ENCODE results near the gene FMO2. TPM values are rescaled to one million over a fixed set of nuclear protein-coding genes. Genes with fewer than 3 reads are reported as not detected.

The FMO2 gene
- total and polyA plus RNA-seq, 10 of the 15 experiments (the other 5 are each of a cell fraction or from before 2014, with no cell fraction given): not detected

Small RNA genes lying within 50 kb of the gene (small RNA-seq; reads per million reads assigned to genes)
- gene RF00019: not detected

Other genes starting within 250 kb of the FMO2 start
- not detected in 2 replicates for gene MROH9, start 249.8 kb upstream of the FMO2 start, total RNA-seq (2014; rRNA removed)
- not detected in 2 replicates for gene MROH9, start 249.8 kb upstream of the FMO2 start, total RNA-seq (2014; rRNA removed; fragmentation: Illumina TruSeq; extraction: Trizol)
- gene MROH9, start 249.8 kb upstream of the FMO2 start, total RNA-seq (2021): not detected in 2 replicates
- gene MROH9, start 249.8 kb upstream of the FMO2 start, polyA plus RNA-seq (2011; rRNA removed): not detected in 2 replicates
- gene MROH9, start 249.8 kb upstream of the FMO2 start, polyA plus RNA-seq (2014; fragmentation: Illumina TruSeq; extraction: Trizol): not detected in 2 replicates
- not detected for gene MROH9, start 249.8 kb upstream of the FMO2 start, polyA plus RNA-seq (2014; fragmentation: Nextera tagmentation; extraction: Ambion mirVana)
- not detected in 2 replicates for gene MROH9, start 249.8 kb upstream of the FMO2 start, polyA plus RNA-seq (2014; rRNA removed)
- not detected for gene MROH9, start 249.8 kb upstream of the FMO2 start, polyA plus RNA-seq (2016; fragmentation: Nextera tagmentation; extraction: Ambion mirVana)
- not detected in 2 replicates for gene FMO3, start 94.4 kb upstream of the FMO2 start, total RNA-seq (2014; rRNA removed)
- gene FMO3, start 94.4 kb upstream of the FMO2 start, total RNA-seq (2014; rRNA removed; fragmentation: Illumina TruSeq; extraction: Trizol): not detected in 2 replicates
- 0.08 and 0.10 TPM in 2 replicates for gene FMO3, start 94.4 kb upstream of the FMO2 start, total RNA-seq (2021)
- 0.08 and 0.46 TPM in 2 replicates for gene FMO3, start 94.4 kb upstream of the FMO2 start, polyA plus RNA-seq (2011; rRNA removed)
- not detected in 2 replicates for gene FMO3, start 94.4 kb upstream of the FMO2 start, polyA plus RNA-seq (2014; fragmentation: Illumina TruSeq; extraction: Trizol)
- not detected for gene FMO3, start 94.4 kb upstream of the FMO2 start, polyA plus RNA-seq (2014; fragmentation: Nextera tagmentation; extraction: Ambion mirVana)
- not detected in 2 replicates for gene FMO3, start 94.4 kb upstream of the FMO2 start, polyA plus RNA-seq (2014; rRNA removed)
- gene FMO3, start 94.4 kb upstream of the FMO2 start, polyA plus RNA-seq (2016; fragmentation: Nextera tagmentation; extraction: Ambion mirVana): not detected
- gene FMO1, start 63.2 kb downstream of the FMO2 start, total RNA-seq (2014; rRNA removed): not detected in 2 replicates
- not detected in 2 replicates for gene FMO1, start 63.2 kb downstream of the FMO2 start, total RNA-seq (2014; rRNA removed; fragmentation: Illumina TruSeq; extraction: Trizol)
- not detected in 2 replicates for gene FMO1, start 63.2 kb downstream of the FMO2 start, total RNA-seq (2021)
- not detected in 2 replicates for gene FMO1, start 63.2 kb downstream of the FMO2 start, polyA plus RNA-seq (2011; rRNA removed)
- gene FMO1, start 63.2 kb downstream of the FMO2 start, polyA plus RNA-seq (2014; fragmentation: Illumina TruSeq; extraction: Trizol): not detected in 2 replicates
- gene FMO1, start 63.2 kb downstream of the FMO2 start, polyA plus RNA-seq (2014; fragmentation: Nextera tagmentation; extraction: Ambion mirVana): not detected
- not detected in 2 replicates for gene FMO1, start 63.2 kb downstream of the FMO2 start, polyA plus RNA-seq (2014; rRNA removed)
- gene FMO1, start 63.2 kb downstream of the FMO2 start, polyA plus RNA-seq (2016; fragmentation: Nextera tagmentation; extraction: Ambion mirVana): not detected
- 1.0 and 1.1 TPM in 2 replicates for gene FMO4, start 128.9 kb downstream of the FMO2 start, total RNA-seq (2014; rRNA removed)
- 0.85 and 0.92 TPM in 2 replicates for gene FMO4, start 128.9 kb downstream of the FMO2 start, total RNA-seq (2014; rRNA removed; fragmentation: Illumina TruSeq; extraction: Trizol)
- 0.32 and 0.72 TPM in 2 replicates for gene FMO4, start 128.9 kb downstream of the FMO2 start, total RNA-seq (2021)
- 3.0 and 3.9 TPM in 2 replicates for gene FMO4, start 128.9 kb downstream of the FMO2 start, polyA plus RNA-seq (2011; rRNA removed)
- gene FMO4, start 128.9 kb downstream of the FMO2 start, polyA plus RNA-seq (2014; fragmentation: Illumina TruSeq; extraction: Trizol): 1.3 and 2.4 TPM in 2 replicates
- gene FMO4, start 128.9 kb downstream of the FMO2 start, polyA plus RNA-seq (2014; fragmentation: Nextera tagmentation; extraction: Ambion mirVana): 1 to 10 TPM; 1.4 to 1.8 TPM
- 1.1 and 2.3 TPM in 2 replicates for gene FMO4, start 128.9 kb downstream of the FMO2 start, polyA plus RNA-seq (2014; rRNA removed)
- gene FMO4, start 128.9 kb downstream of the FMO2 start, polyA plus RNA-seq (2016; fragmentation: Nextera tagmentation; extraction: Ambion mirVana): under 1 TPM; 0.26 to 0.70 TPM

All from GM12878 (cell line).